Mesenchymal stem cell (in vitro differentiated cells and primary cell): ENCODE data around the gene PGM5.

Experiments used
- DNase-seq: peaks from one replicate; pipeline ENCODE4 v3.0.0-alpha.2; 2013
- H2AFZ ChIP-seq: one replicate; pipeline ENCODE4 v1.6.1; 2013; ENCODE audit warnings: low read depth, mild to moderate bottlenecking, control low read depth, inconsistent platforms, low read length, moderate library complexity
- H2AK5ac ChIP-seq: 2 replicates; pipeline ENCODE4 v1.6.1; 2013; ENCODE audit warnings: low read length, moderate library complexity, mild to moderate bottlenecking, inconsistent platforms; ENCODE audit not compliant: severe bottlenecking
- H2BK120ac ChIP-seq: one replicate; pipeline ENCODE4 v1.6.1; 2013; ENCODE audit warnings: low read depth, mild to moderate bottlenecking, inconsistent platforms, low read length, moderate library complexity
- H2BK12ac ChIP-seq, 2 experiments: one replicate each; pipeline ENCODE4 v1.6.1; 2013; ENCODE audit warnings: inconsistent platforms in 2 of 2, low read length in 2 of 2, mild to moderate bottlenecking in 2 of 2, moderate library complexity in 2 of 2, control low read depth in 1 of 2
- H2BK15ac ChIP-seq: one replicate; pipeline ENCODE4 v1.6.1; 2013; ENCODE audit warnings: mild to moderate bottlenecking, low read depth, inconsistent platforms; ENCODE audit not compliant: poor library complexity, severe bottlenecking
- H2BK5ac ChIP-seq: 2 replicates; pipeline ENCODE4 v1.6.1; 2013; ENCODE audit warnings: low read depth, mild to moderate bottlenecking, low read length, control low read depth, inconsistent platforms; ENCODE audit not compliant: poor library complexity, severe bottlenecking
- H3K14ac ChIP-seq, 2 experiments: one replicate each; pipeline ENCODE4 v1.6.1; 2013; ENCODE audit warnings: inconsistent platforms in 2 of 2, low read length in 2 of 2, control low read depth in 1 of 2, mild to moderate bottlenecking in 1 of 2, moderate library complexity in 1 of 2
- H3K18ac ChIP-seq, 2 experiments: one replicate each; pipeline ENCODE4 v1.6.1; 2013; ENCODE audit warnings: inconsistent platforms in 2 of 2, low read length in 2 of 2, control low read depth in 1 of 2, low read depth in 1 of 2, mild to moderate bottlenecking in 1 of 2
- H3K23ac ChIP-seq, 2 experiments: one replicate each; pipeline ENCODE4 v1.6.1; 2013; ENCODE audit warnings: inconsistent platforms in 2 of 2, low read length in 2 of 2, mild to moderate bottlenecking in 2 of 2, moderate library complexity in 2 of 2, control low read depth in 1 of 2
- H3K27ac ChIP-seq: 2 replicates; pipeline ENCODE4 v1.5.1; 2013; ENCODE audit warnings: mild to moderate bottlenecking, moderate library complexity, low read length, control low read depth, inconsistent platforms; ENCODE audit not compliant: poor library complexity, severe bottlenecking
- H3K27me3 ChIP-seq, 2 experiments: 2 replicates each; pipeline versions ENCODE4 v1.6.1 to v1.7.0; 2013; ENCODE audit warnings: low read length in 2 of 2, mild to moderate bottlenecking in 2 of 2, moderate library complexity in 2 of 2, control low read depth in 1 of 2, inconsistent platforms in 1 of 2; ENCODE audit not compliant: control insufficient read depth in 1 of 2, insufficient read depth in 1 of 2
- H3K36me3 ChIP-seq, 2 experiments: 2 replicates each; pipeline versions ENCODE4 v1.6.1 to v1.7.0; 2013; ENCODE audit warnings: low read length in 2 of 2, control low read depth in 1 of 2, inconsistent platforms in 1 of 2, low read depth in 1 of 2, mild to moderate bottlenecking in 1 of 2; ENCODE audit not compliant: insufficient read depth in 2 of 2, control insufficient read depth in 1 of 2
- H3K4ac ChIP-seq, 2 experiments: one replicate each; pipeline ENCODE4 v1.6.1; 2013; ENCODE audit warnings: inconsistent platforms in 2 of 2, low read length in 2 of 2, mild to moderate bottlenecking in 2 of 2, moderate library complexity in 2 of 2, control low read depth in 1 of 2, low read depth in 1 of 2
- H3K4me1 ChIP-seq: 2 replicates; pipeline ENCODE4 v1.6.1; 2013; ENCODE audit warnings: low read depth, low read length, control low read depth; ENCODE audit not compliant: control insufficient read depth, insufficient read depth
- H3K4me2 ChIP-seq: 2 replicates; pipeline ENCODE4 v1.6.1; 2013; ENCODE audit warnings: low read length, mild to moderate bottlenecking, inconsistent platforms; ENCODE audit not compliant: poor library complexity, severe bottlenecking
- H3K4me3 ChIP-seq, 2 experiments: 2 replicates each; pipeline versions ENCODE4 v1.5.1 to v1.7.0; 2013; ENCODE audit warnings: low read length in 2 of 2, mild to moderate bottlenecking in 2 of 2, control low read depth in 1 of 2, low read depth in 1 of 2; ENCODE audit not compliant: insufficient read depth in 1 of 2
- H3K79me1 ChIP-seq: replicated peaks from 2 replicates; pipeline ENCODE4 v1.6.1; 2013; ENCODE audit warnings: mild to moderate bottlenecking, control low read depth, low read length, inconsistent platforms; ENCODE audit not compliant: poor library complexity, severe bottlenecking
- H3K9ac ChIP-seq: 2 replicates; pipeline ENCODE4 v1.7.0; 2013; ENCODE audit warnings: mild to moderate bottlenecking, low read length, moderate library complexity
- H3K9me3 ChIP-seq: 2 replicates; pipeline ENCODE4 v1.7.0; 2013; ENCODE audit warnings: mild to moderate bottlenecking, low read length; ENCODE audit not compliant: control insufficient read depth
- H4K8ac ChIP-seq: one replicate; pipeline ENCODE4 v1.6.1; 2013; ENCODE audit warnings: inconsistent platforms, mild to moderate bottlenecking, low read length, moderate library complexity
- H4K91ac ChIP-seq: one replicate; pipeline ENCODE4 v1.6.1; 2013; ENCODE audit warnings: mild to moderate bottlenecking, low read length, inconsistent platforms
- WGBS: methylation state at CpG from one replicate; pipeline ENCODE4 v1.1.7; 2013; ENCODE audit warnings: mixed read lengths; 5-methylcytosine and 5-hydroxymethylcytosine counted together

Gene PGM5

DNA sequence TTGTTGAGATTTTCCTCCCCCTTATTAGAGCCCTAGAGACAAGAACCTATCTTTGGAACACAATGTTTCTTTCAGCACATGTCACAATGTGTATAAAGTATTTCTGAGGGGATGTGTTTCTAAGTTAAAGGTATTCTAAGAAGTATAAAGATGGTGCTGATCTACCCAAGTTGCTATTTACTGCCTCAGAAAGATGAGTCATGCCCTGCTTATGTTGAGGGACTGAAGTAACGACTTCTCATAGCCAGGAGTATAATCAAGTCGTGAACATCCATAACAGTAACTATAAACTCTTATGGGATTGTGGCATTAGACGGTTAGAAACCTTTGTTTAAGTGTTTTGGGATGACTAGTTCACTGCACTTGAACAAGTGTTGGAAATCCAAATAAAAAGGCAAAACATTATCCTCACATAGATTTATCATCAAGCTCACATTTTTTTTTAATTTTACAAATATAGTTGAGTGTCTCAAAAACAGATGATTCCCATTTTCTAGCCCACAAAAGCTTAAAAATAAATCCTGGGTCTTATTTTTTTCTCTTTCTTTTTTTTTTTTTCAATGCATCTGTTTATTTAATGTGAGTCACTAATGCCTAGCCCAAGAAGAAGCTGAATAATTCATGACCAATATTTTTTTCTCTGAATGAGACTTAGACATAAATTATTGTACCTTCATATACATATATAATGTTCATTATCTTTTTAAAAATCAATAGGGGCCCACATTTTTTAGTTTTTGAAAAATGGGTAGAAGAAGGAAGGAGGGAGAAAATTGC is 196.5 kb downstream of the PGM5 start:
- H2BK12ac ChIP-seq, result no peak overlapping the region
- H2AFZ ChIP-seq, result no peak overlapping the region
- no peaks in the 10 kb centered on the region for H3K9me3 ChIP-seq
- H3K4me1 ChIP-seq, result no peaks in the 10 kb centered on the region
- H2BK120ac ChIP-seq, result no peak overlapping the region
- H4K8ac ChIP-seq, result no peak overlapping the region
- no peak overlapping the region for H3K18ac ChIP-seq
- peak; percentile 82 for DNase-seq
- H2BK15ac ChIP-seq, result no peak overlapping the region
- H3K79me1 ChIP-seq, result no peaks in the 10 kb centered on the region
- H3K27me3 ChIP-seq, result no peaks in the 10 kb centered on the region
- no peak overlapping the region for H3K4me3 ChIP-seq
- H3K23ac ChIP-seq, result no peak overlapping the region
- H3K27ac ChIP-seq, result no peak overlapping the region
- no peak overlapping the region for H2AK5ac ChIP-seq
- H3K9ac ChIP-seq, result no peak overlapping the region
- H2BK5ac ChIP-seq, result no peak overlapping the region
- H3K4ac ChIP-seq, result no peak overlapping the region
- H3K36me3 ChIP-seq, result no peaks in the 10 kb centered on the region
- no CpG with 5 or more reads among the region's 3 CpGs for WGBS
- H3K4me2 ChIP-seq, result no peak overlapping the region
- H3K14ac ChIP-seq, result no peak overlapping the region
- no peak overlapping the region for H4K91ac ChIP-seq

- H2BK120ac ChIP-seq, result no peak overlapping the region
- no peak overlapping the region for H2AFZ ChIP-seq
- H3K27me3 ChIP-seq, result no peaks in the 10 kb centered on the region
- 32% methylated on average over 1 of the region's 1 CpG for WGBS
- no peak for DNase-seq
- no peaks in the 10 kb centered on the region for H3K4me1 ChIP-seq
- H3K18ac ChIP-seq, result no peak overlapping the region
- H3K36me3 ChIP-seq, result no peaks in the 10 kb centered on the region
- no peak overlapping the region for H3K4me3 ChIP-seq
- no peak overlapping the region for H4K8ac ChIP-seq
- no peak overlapping the region for H3K4ac ChIP-seq
- H3K4me2 ChIP-seq, result no peak overlapping the region
- no peaks in the 10 kb centered on the region for H3K9me3 ChIP-seq
- no peak overlapping the region for H4K91ac ChIP-seq
- H3K23ac ChIP-seq, result no peak overlapping the region
- H2BK5ac ChIP-seq, result no peak overlapping the region
- H3K79me1 ChIP-seq, result no peaks in the 10 kb centered on the region
- H3K27ac ChIP-seq, result no peak overlapping the region
- no peak overlapping the region for H2AK5ac ChIP-seq
- H3K14ac ChIP-seq, result no peak overlapping the region
- no peak overlapping the region for H3K9ac ChIP-seq
- peak overlapping the region; percentile 48 for H2BK15ac ChIP-seq
- peak overlapping the region in 1 of 2 experiments; percentile 42 for H2BK12ac ChIP-seq
These were observed 199.2 kb downstream of the PGM5 start for GRCh38 chr9:68555437-68556150.

- no peak overlapping the region for H3K27ac ChIP-seq
- H4K91ac ChIP-seq, result no peak overlapping the region
- H3K79me1 ChIP-seq, result no peaks in the 10 kb centered on the region
- H3K4me3 ChIP-seq, result no peak overlapping the region
- no peaks in the 10 kb centered on the region for H3K4me1 ChIP-seq
- H2BK12ac ChIP-seq, result no peak overlapping the region
- no peak overlapping the region for H3K23ac ChIP-seq
- no peaks in the 10 kb centered on the region for H3K27me3 ChIP-seq
- no peaks in the 10 kb centered on the region for H3K36me3 ChIP-seq
- H2AK5ac ChIP-seq, result no peak overlapping the region
- no peak overlapping the region for H3K14ac ChIP-seq
- no peak overlapping the region for H2BK120ac ChIP-seq
- H2AFZ ChIP-seq, result no peak overlapping the region
- H4K8ac ChIP-seq, result no peak overlapping the region
- no peak overlapping the region for H2BK5ac ChIP-seq
- H3K4me2 ChIP-seq, result no peak overlapping the region
- no peak overlapping the region for H3K18ac ChIP-seq
- H3K9me3 ChIP-seq, result no peaks in the 10 kb centered on the region
- no peak overlapping the region for H2BK15ac ChIP-seq
- no peak for DNase-seq
- H3K9ac ChIP-seq, result no peak overlapping the region
- WGBS, result 85% methylated on average over 5 of the region's 5 CpGs
- no peak overlapping the region for H3K4ac ChIP-seq
These were observed 202.1 kb downstream of the PGM5 start for GRCh38 chr9:68558545-68558944.

- peak overlapping the region; percentile 24 for H3K9ac ChIP-seq
These were observed 203.8 kb downstream of the PGM5 start for GRCh38 chr9:68560071-68560844.

More at GRCh38 chr9:68560071-68560844, 203.8 kb downstream of the PGM5 start:
- Histone ChIP-seq H3K23ac (no peak overlapping the region), H4K8ac (no peak overlapping the region), H4K91ac (no peak overlapping the region), H3K27me3 (no peaks in the 10 kb centered on the region), H3K79me1 (no peaks in the 10 kb centered on the region), H3K4me1 (no peaks in the 10 kb centered on the region), H3K18ac (peak overlapping the region in 1 of 2 experiments; percentile 74), H2BK120ac (no peak overlapping the region), H2BK15ac (no peak overlapping the region), H3K14ac (no peak overlapping the region), H2BK12ac (peak overlapping the region in 1 of 2 experiments; percentile 1), H3K9me3 (no peaks in the 10 kb centered on the region), H3K27ac (no peak overlapping the region), H3K4me3 (no peak overlapping the region), H3K36me3 (no peaks in the 10 kb centered on the region), H2AFZ (peak overlapping the region; percentile 57), H2AK5ac (no peak overlapping the region), H2BK5ac (no peak overlapping the region), H3K4me2 (no peak overlapping the region), H3K4ac (no peak overlapping the region)
- DNase-seq, result peak; percentile 58
- 46% methylated on average over 14 of the region's 14 CpGs for WGBS
